ENCODE measurements around the gene FAM3D. TPM values are rescaled to one million over a fixed set of nuclear protein-coding genes. Genes with fewer than 3 reads are reported as not detected.

Gene FAM3D
- total and polyA plus RNA-seq, 10 of the 15 experiments (the other 5 are each of a cell fraction or from before 2014, with no cell fraction given): 0.04 to 0.07 TPM; not detected in 8

DNA sequence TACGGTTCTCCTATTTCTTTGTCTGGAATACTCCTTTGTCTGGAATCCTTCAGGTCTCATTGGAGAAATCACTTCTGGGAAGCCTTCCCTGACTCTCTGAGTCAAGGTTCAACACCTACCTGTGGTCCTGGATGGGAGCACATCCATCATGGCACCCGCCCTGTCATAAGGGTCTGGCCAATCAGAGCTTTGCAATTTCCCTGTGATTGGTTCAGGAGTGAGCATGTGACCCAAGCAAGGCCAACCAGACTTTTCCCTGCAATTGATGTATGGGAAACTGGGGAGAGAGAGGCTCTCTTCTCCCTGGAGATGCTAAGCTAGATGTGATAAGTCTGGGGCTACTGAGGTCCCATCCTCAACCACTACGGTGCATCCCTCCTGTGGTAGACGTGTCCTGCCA is 8.1 kb downstream of the FAM3D start:
- SMC1A ChIA-PET (ENCODE audit: uncharacterized antibody, unreplicated experiment): no interaction called here
- no peaks in the 10 kb centered on the region for H3K9me3 ChIP-seq (replicated peaks; ENCODE audit: control insufficient read depth, insufficient read depth, low read length)
- H3K27ac ChIP-seq (ENCODE audit: control insufficient read depth, insufficient read depth): no peak overlapping the region
- no peak overlapping the region for H3K4me2 ChIP-seq (ENCODE audit: control insufficient read depth, insufficient read depth)
- in situ Hi-C loops (cut with MboI): no loop called here
- DNase-seq (ENCODE audit: low read depth, low spot score): no peak
- no peak overlapping the region for H3K9ac ChIP-seq (ENCODE audit: control insufficient read depth, insufficient read depth, low read length)
- TF ChIP-seq RELA (IDR thresholded peaks at IDR 0.05; ENCODE audit: borderline replicate concordance, partially characterized antibody) (no peak), ESRRA (IDR thresholded peaks at IDR 0.05; ENCODE audit: low read length) (no peak), NFYA (IDR thresholded peaks at IDR 0.05; ENCODE audit: borderline replicate concordance, low read depth, low read length) (no peak), RCOR1 (conservative IDR thresholded peaks at IDR 0.05; ENCODE audit: low read depth, low read length) (no peak), TAF1 (IDR thresholded peaks at IDR 0.05; ENCODE audit: borderline replicate concordance, low read depth, low read length) (no peak), FOXM1 (IDR thresholded peaks at IDR 0.05; ENCODE audit: low read depth, low read length) (no peak), RBBP5 (conservative IDR thresholded peaks at IDR 0.05) (no peak), MYC (IDR thresholded peaks at IDR 0.05; ENCODE audit: insufficient read depth, insufficient read length, insufficient replicate concordance, low read length, severe bottlenecking) (no peak), ZZZ3 (IDR thresholded peaks at IDR 0.05; ENCODE audit: control insufficient read depth, insufficient read length, low read depth) (no peak), MXI1 (IDR thresholded peaks at IDR 0.05; ENCODE audit: low read depth, low read length) (no peak), FOS (IDR thresholded peaks at IDR 0.05; ENCODE audit: borderline replicate concordance, extremely low read depth, insufficient read length) (no peak), BMI1 (IDR thresholded peaks at IDR 0.05; ENCODE audit: borderline replicate concordance) (no peak), RAD21 (IDR thresholded peaks at IDR 0.05; ENCODE audit: insufficient read depth, low read depth, low read length) (no peak), HDAC6 (IDR thresholded peaks at IDR 0.05; ENCODE audit: unreplicated experiment) (no peak)
- TF ChIP-seq, protein P1, sequence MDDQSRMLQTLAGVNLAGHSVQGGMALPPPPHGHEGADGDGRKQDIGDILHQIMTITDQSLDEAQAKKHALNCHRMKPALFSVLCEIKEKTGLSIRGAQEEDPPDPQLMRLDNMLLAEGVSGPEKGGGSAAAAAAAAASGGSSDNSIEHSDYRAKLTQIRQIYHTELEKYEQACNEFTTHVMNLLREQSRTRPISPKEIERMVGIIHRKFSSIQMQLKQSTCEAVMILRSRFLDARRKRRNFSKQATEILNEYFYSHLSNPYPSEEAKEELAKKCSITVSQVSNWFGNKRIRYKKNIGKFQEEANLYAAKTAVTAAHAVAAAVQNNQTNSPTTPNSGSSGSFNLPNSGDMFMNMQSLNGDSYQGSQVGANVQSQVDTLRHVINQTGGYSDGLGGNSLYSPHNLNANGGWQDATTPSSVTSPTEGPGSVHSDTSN (IDR thresholded peaks at IDR 0.05; ENCODE audit: insufficient replicate concordance, low read depth, low read length): no peak
- TF ChIP-seq, protein P2, sequence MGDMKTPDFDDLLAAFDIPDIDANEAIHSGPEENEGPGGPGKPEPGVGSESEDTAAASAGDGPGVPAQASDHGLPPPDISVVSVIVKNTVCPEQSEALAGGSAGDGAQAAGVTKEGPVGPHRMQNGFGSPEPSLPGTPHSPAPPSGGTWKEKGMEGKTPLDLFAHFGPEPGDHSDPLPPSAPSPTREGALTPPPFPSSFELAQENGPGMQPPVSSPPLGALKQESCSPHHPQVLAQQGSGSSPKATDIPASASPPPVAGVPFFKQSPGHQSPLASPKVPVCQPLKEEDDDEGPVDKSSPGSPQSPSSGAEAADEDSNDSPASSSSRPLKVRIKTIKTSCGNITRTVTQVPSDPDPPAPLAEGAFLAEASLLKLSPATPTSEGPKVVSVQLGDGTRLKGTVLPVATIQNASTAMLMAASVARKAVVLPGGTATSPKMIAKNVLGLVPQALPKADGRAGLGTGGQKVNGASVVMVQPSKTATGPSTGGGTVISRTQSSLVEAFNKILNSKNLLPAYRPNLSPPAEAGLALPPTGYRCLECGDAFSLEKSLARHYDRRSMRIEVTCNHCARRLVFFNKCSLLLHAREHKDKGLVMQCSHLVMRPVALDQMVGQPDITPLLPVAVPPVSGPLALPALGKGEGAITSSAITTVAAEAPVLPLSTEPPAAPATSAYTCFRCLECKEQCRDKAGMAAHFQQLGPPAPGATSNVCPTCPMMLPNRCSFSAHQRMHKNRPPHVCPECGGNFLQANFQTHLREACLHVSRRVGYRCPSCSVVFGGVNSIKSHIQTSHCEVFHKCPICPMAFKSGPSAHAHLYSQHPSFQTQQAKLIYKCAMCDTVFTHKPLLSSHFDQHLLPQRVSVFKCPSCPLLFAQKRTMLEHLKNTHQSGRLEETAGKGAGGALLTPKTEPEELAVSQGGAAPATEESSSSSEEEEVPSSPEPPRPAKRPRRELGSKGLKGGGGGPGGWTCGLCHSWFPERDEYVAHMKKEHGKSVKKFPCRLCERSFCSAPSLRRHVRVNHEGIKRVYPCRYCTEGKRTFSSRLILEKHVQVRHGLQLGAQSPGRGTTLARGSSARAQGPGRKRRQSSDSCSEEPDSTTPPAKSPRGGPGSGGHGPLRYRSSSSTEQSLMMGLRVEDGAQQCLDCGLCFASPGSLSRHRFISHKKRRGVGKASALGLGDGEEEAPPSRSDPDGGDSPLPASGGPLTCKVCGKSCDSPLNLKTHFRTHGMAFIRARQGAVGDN (IDR thresholded peaks at IDR 0.05): no peak
- H3K79me2 ChIP-seq (ENCODE audit: control insufficient read depth, insufficient read depth, low read length): no peaks in the 10 kb centered on the region
- no peak overlapping the region for H2AFZ ChIP-seq (ENCODE audit: control insufficient read depth, low read depth, low read length)
- H4K20me1 ChIP-seq (ENCODE audit: control insufficient read depth, insufficient read depth): no peaks in the 10 kb centered on the region
- peaks cover 2 to 6% of the 10 kb centered on the region in 2 experiments; a peak in 2 of 4 replicates for H3K27me3 ChIP-seq (replicated peaks in 1 of 2; ENCODE audit: control insufficient read depth in 2 of 2, insufficient read depth in 2 of 2, low read length in 1 of 2)
- RAD21 ChIA-PET (ENCODE audit: unreplicated experiment): no interaction called here
- H3K4me1 ChIP-seq (ENCODE audit: control insufficient read depth, insufficient read depth, low read length): no peaks in the 10 kb centered on the region
- 48% methylated on average over 4 of the region's 4 CpGs for WGBS (ENCODE audit: insufficient coverage, insufficient replicate concordance, low lambda C conversion rate, missing lambda C conversion rate)
- H3K4me3 ChIP-seq: no peak overlapping the region
- H3K36me3 ChIP-seq (ENCODE audit: control insufficient read depth in 2 of 2, insufficient read depth in 2 of 2, low read length in 1 of 2): no peaks in the 10 kb centered on the region
- FAIRE-seq: no peak
- no TSS peak for BruUV-seq (replicated peaks)
- no peak for ATAC-seq
- CTCF ChIA-PET: no interaction called here
- POLR2A ChIA-PET: no interaction called here
- intact Hi-C loops (cut with micrococcal nuclease; ENCODE audit: unreplicated experiment): no loop called here
